ENCODE measurements around the gene TNFSF9. TPM values are rescaled to one million over a fixed set of nuclear protein-coding genes. Genes with fewer than 3 reads are reported as not detected.

TNFSF9 gene
- total RNA-seq, 1 donor from 2014 or later = 3.0 TPM

DNA sequence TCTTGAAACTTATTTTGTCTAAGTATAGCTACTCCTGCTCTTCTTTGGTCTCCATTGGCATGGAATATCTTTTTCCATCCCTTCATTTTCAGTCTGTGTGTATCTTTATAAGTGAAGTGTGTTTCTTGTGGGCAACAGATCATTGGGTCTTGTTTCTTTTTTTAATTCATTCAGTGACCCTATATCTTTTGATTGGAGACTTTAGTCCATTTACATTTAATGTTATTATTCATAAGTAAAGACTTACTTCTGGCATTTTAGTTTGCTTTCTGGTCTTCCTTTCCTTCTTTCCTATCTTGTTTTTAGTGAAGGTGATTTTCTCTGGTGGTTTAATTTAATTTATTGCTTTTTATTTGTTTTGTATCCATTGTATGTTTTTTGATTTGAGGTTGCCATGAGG lies 40.3 kb downstream of the TNFSF9 start:
- H3K36me3 Mint-ChIP-seq (ENCODE audit: low read depth, unreplicated experiment) = no peaks in the 10 kb centered on the region
- TF ChIP-seq, protein P1, sequence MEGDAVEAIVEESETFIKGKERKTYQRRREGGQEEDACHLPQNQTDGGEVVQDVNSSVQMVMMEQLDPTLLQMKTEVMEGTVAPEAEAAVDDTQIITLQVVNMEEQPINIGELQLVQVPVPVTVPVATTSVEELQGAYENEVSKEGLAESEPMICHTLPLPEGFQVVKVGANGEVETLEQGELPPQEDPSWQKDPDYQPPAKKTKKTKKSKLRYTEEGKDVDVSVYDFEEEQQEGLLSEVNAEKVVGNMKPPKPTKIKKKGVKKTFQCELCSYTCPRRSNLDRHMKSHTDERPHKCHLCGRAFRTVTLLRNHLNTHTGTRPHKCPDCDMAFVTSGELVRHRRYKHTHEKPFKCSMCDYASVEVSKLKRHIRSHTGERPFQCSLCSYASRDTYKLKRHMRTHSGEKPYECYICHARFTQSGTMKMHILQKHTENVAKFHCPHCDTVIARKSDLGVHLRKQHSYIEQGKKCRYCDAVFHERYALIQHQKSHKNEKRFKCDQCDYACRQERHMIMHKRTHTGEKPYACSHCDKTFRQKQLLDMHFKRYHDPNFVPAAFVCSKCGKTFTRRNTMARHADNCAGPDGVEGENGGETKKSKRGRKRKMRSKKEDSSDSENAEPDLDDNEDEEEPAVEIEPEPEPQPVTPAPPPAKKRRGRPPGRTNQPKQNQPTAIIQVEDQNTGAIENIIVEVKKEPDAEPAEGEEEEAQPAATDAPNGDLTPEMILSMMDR (IDR thresholded peaks at IDR 0.05; ENCODE audit: unreplicated experiment) = no peak
- H3K27ac Mint-ChIP-seq (ENCODE audit: unreplicated experiment) = no peak overlapping the region
- peaks cover 7% of the 10 kb centered on the region for H3K27me3 Mint-ChIP-seq (ENCODE audit: unreplicated experiment)
- H3K4me3 Mint-ChIP-seq (ENCODE audit: unreplicated experiment) = no peak overlapping the region
- no peaks in the 10 kb centered on the region for H3K4me1 Mint-ChIP-seq (ENCODE audit: unreplicated experiment)
- DNase-seq (ENCODE audit: low spot score) = no peak
- peaks cover 5% of the 10 kb centered on the region for H3K9me3 Mint-ChIP-seq (ENCODE audit: unreplicated experiment)

DNA sequence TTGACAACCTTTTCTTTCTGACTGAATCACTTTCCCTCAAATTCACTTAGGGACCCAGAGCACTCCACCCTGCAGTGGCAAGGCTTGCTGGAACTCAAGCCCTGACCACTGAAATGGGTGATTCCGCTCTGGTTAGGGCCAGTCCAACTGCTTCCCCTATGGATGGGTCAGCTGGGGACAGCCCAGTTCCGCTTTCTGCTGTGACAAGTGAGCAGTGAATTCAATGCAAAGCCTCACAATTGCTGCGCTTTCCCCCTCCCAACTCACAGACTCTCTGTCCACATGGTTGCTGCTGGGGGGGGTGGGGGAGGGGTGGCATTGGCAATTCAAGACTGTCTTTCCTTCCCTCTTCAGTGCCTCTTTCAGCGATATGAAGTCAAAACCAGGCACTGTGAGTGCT lies 41.4 kb downstream of the TNFSF9 start:
- no peak for DNase-seq (ENCODE audit: low spot score)
- H3K4me1 Mint-ChIP-seq (ENCODE audit: unreplicated experiment) = no peaks in the 10 kb centered on the region
- peaks cover 7% of the 10 kb centered on the region for H3K27me3 Mint-ChIP-seq (ENCODE audit: unreplicated experiment)
- TF ChIP-seq, protein P1 (IDR thresholded peaks at IDR 0.05; ENCODE audit: unreplicated experiment) = no peak
- no peaks in the 10 kb centered on the region for H3K36me3 Mint-ChIP-seq (ENCODE audit: low read depth, unreplicated experiment)
- H3K9me3 Mint-ChIP-seq (ENCODE audit: unreplicated experiment) = peaks cover 5% of the 10 kb centered on the region
- no peak overlapping the region for H3K4me3 Mint-ChIP-seq (ENCODE audit: unreplicated experiment)
- no peak overlapping the region for H3K27ac Mint-ChIP-seq (ENCODE audit: unreplicated experiment)

DNA sequence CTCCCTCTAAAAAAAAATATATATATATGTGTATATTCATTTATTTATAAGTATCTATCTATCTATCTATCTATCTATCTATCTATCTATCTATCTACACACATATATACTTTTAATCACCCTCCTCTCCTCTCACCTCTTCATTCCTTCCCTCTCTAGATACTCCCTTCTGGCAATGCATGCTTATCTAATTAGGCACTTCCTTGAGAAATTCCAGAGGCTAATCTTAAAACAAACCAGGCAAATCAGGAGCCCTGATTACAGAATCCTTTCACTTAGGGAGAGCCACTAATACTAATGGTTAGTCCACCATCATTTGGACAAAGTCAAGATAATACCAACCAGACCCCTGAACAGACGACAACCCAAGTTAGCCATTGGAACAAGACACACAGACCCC lies 42.5 kb downstream of the TNFSF9 start:
- H3K27ac Mint-ChIP-seq (ENCODE audit: unreplicated experiment) = no peak overlapping the region
- H3K4me3 Mint-ChIP-seq (ENCODE audit: unreplicated experiment) = no peak overlapping the region
- H3K27me3 Mint-ChIP-seq (ENCODE audit: unreplicated experiment) = peaks cover 7% of the 10 kb centered on the region
- TF ChIP-seq, protein P1 (IDR thresholded peaks at IDR 0.05; ENCODE audit: unreplicated experiment) = no peak
- DNase-seq (ENCODE audit: low spot score) = no peak
- H3K4me1 Mint-ChIP-seq (ENCODE audit: unreplicated experiment) = no peaks in the 10 kb centered on the region
- H3K36me3 Mint-ChIP-seq (ENCODE audit: low read depth, unreplicated experiment) = no peaks in the 10 kb centered on the region
- H3K9me3 Mint-ChIP-seq (ENCODE audit: unreplicated experiment) = peaks cover 8% of the 10 kb centered on the region

DNA sequence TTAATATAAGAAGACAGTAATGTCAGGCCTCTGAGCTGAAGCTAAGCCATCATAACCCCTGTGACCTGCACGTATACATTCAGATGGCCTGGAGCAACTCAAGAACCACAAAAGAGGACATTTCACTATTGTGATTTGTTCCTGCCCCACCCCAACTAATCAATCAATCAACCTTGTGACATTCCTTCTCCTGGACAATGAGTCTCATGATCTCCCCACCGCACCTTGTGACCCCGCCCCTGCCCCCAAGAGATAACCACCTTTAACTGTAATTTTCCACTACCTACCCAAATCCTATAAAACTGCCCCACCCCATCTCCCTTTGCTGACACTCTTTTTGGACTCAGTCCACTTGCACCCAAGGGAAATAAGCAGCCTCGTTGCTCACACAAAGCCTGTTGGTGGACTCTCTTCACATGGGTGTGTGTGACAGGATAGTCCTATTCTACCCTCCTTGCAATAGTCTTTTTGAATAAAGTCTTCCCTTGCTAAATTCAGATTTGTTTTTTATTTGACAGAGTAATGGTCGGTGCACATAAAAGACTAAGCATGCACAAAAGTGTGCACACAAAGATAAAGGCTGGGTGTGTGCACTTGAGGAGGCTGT lies 46.1 kb downstream of the TNFSF9 start:
- DNase-seq (ENCODE audit: low spot score) = no peak
- H3K4me1 Mint-ChIP-seq (ENCODE audit: unreplicated experiment) = no peaks in the 10 kb centered on the region
- no peak overlapping the region for H3K27ac Mint-ChIP-seq (ENCODE audit: unreplicated experiment)
- no peak overlapping the region for H3K4me3 Mint-ChIP-seq (ENCODE audit: unreplicated experiment)
- no peaks in the 10 kb centered on the region for H3K36me3 Mint-ChIP-seq (ENCODE audit: low read depth, unreplicated experiment)
- TF ChIP-seq, protein P1 (IDR thresholded peaks at IDR 0.05; ENCODE audit: unreplicated experiment) = no peak
- peaks cover 9% of the 10 kb centered on the region for H3K9me3 Mint-ChIP-seq (ENCODE audit: unreplicated experiment)
- H3K27me3 Mint-ChIP-seq (ENCODE audit: unreplicated experiment) = peaks cover 5% of the 10 kb centered on the region

DNA sequence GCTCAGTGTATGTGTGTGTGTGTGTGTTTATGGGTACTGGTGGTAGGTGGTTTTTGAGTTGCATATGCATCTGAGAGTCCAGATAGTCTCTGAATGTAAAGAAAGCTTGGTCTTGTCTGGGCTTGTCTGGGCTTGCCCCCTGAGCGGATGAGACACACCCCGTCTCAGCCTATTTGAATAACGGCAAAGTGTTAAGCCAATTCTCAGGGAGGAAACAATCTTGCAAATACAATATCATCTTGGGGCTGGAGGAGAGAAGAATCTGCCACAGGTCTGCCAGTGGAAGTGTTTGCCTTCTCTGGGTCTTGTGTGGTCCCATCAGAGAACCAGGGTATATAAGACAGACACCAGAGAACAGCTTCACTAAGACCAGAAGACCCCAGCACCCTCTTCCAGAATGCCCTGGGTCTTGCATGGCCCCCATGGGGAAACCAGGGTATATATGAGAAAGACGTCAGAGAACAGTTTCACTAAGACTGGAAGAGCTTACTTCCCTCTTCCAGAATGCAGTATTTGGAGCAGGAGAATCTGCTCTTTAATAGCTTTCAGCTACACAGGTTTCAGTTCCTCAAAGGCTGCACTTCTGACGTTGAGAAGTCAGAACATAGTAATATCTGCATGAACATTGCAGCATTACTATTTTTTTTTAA lies 46.8 kb downstream of the TNFSF9 start:
- Mint-ChIP-seq H3K27me3 (ENCODE audit: unreplicated experiment) (peaks cover 1% of the 10 kb centered on the region), H3K4me3 (ENCODE audit: unreplicated experiment) (no peak overlapping the region), H3K27ac (ENCODE audit: unreplicated experiment) (no peak overlapping the region), H3K4me1 (ENCODE audit: unreplicated experiment) (no peaks in the 10 kb centered on the region), H3K9me3 (ENCODE audit: unreplicated experiment) (peaks cover 9% of the 10 kb centered on the region), H3K36me3 (ENCODE audit: low read depth, unreplicated experiment) (no peaks in the 10 kb centered on the region)
- TF ChIP-seq, protein P1 (IDR thresholded peaks at IDR 0.05; ENCODE audit: unreplicated experiment) = no peak
- DNase-seq (ENCODE audit: low spot score) = no peak

Data from endothelial cell (in vitro differentiated cells).